ENCODE results near the gene DHRSX.
"Not testable (repeated sequence)": the region's sequence is repeated elsewhere in the genome, so short reads cannot be mapped to it uniquely, and the experiment has no call there.

The DHRSX gene

DNA sequence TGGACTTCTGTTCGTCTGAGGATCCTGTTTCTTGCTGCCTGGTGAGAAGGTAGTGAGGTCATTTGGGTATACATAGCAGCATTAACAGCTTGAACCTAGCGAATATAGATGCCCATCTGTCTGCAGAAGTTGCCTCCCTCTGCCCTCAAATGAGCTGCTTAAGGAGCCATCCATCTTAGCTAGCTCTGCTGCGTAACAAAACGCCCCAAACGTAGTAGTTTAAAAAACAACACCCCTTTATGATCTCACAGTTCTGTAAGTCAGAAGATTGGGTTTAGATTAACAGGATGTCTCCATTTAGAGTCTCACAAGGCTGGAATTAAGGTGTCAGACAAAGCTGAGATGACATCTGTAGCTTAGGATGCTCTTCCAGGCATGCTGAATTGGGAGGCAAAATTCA, 185.3 kb downstream of the DHRSX start:
- DNase-seq (ENCODE audit: low read depth) = no peak

DNA sequence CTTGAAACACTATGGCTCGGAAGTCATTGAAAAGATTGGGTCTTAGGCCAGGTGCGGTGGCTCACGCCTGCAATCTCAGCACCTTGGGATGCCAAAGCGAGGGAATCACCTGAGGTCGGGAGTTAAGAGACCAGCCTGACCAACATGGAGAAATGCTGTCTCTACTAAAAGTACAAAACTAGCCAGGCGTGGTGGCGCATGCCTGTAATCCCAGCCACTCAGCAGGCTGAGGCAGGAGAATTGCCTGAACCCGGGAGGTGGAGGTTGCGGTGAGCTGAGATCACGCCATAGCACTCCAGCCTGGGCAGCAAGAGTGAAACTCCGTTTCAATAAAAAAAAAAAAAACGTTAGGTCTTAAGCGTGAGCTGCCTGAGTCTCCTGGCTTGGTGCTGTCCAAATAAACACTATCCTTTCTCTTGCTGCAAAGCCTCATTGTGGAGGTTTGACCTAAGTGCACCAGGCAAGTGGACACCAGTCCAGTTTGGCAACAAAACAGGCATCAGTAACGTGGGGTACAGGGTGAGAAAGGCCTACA, 185.9 kb downstream of the DHRSX start:
- no peak for DNase-seq (ENCODE audit: low read depth)

DNA sequence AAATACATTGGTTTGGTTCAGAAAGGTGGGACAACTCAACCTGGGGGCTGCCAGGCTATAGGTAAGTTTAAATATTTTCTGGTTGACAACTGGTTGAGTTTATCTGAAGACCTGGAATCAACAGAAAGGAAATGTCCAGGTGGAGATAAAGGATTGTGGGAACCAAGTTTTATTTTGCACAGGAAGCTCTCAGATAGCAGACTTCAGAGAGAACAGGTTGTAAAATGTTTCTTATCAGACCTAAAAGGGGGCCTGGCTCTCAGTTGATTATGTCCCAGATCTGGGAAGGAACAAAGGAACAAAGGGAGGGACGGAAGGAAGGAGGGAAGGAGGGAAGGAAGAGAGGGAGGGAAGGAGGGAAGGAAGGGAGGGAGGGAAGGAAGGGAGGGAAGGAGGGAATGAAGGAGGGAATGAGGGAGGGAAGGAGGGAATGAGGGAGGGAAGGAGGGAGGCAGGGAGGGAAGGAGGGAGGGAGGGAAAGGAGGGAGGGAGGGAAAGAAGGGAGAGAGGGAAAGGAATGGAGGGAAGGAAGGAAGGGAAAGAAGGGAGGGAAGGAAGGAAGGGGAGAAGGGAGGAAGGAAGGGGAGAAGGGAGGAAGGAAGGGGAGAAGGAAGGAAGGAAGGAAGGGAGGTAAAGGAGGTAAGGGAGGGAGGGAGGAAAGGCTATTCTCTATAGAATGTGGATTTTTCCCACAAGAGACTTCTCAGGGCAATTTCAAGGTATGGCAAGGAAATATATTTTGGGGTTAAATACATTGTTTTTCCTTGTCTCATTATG, 186.7 kb downstream of the DHRSX start:
- DNase-seq (ENCODE audit: low read depth) = no peak

DNA sequence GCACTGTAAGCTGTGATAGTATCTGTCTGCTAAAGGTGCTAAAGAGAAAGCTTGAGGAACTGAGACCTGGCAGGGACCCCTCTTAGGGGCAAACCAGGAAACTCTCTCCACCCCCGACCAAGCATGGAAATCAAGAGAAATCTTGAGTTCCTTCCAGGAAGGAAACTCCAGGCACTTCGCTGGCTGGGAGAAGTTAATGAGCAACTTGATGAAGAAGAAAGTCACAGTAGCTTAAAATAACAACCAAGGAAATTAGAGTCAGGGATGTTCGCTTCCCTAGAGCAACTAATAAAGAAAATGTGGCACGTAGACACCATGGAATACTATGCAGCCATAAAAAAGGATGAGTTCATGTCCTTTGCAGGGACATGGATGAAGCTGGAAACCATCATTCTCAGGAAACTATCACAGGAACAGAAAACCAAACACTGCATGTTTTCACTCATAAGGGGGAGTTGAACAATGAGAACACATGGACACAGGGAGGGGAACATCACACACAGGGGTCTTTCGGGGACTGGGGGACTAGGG, 188.7 kb downstream of the DHRSX start:
- not testable (repeated sequence) for DNase-seq (ENCODE audit: low read depth)

DNA sequence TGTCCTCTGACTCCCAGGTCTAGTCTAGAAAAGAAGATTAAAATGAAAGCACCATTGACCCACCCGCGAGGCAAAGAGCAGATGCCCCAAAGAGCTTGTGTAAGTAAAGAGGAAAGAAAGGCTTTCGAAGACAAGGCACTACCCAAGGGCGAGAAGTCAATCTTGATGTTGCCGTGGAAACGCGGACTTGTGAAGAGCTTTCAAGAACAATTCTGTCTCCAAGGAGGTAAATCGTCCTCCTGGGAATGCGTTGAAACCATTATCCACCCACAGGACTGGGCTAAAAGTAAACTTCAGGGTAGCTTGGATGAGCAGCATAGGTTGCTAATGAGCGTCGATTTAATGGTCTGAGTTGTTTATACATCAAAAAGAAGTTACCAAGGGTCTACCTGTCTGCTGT, 189.3 kb downstream of the DHRSX start:
- no peak for DNase-seq (ENCODE audit: low read depth)

DNA sequence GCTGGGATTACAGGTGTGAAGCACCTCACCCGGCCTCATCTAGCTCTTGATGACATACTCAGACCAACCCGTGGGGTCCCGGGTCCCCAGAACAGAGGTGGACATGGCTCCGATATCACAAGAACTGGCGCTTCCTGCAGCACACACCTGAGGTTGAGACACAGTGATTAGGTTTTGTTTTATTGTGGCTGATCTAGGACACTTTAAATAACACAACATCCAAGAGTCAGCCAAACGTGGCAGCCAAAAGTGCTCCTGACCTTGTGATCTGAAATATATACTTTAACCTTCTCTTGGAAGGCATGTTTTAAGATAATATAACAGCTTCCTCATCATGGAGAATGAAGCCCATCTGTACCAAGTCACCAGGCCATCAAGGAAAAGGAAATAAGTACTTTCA, 198.9 kb downstream of the DHRSX start:
- no peak for DNase-seq (ENCODE audit: low read depth)

DNA sequence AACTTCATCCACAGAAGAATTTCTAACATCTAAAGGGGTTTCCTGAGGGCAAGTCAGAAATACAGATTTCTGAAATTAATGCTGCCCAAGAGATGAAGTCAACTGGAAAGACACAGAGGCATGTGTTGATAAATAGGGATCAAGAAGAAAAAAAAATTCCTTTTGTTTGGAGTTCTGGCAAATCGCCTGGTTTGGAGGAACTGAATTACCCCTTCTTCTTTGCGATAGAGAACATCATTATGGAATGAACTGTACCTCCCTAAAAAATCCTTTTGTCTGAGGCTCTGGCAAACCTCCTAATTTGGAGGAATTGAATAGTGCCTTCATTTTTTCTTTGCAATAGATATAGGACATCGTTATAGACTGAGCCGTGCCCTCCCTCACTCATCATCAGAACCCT, 200.9 kb downstream of the DHRSX start:
- DNase-seq (ENCODE audit: low read depth) = no peak

DNA sequence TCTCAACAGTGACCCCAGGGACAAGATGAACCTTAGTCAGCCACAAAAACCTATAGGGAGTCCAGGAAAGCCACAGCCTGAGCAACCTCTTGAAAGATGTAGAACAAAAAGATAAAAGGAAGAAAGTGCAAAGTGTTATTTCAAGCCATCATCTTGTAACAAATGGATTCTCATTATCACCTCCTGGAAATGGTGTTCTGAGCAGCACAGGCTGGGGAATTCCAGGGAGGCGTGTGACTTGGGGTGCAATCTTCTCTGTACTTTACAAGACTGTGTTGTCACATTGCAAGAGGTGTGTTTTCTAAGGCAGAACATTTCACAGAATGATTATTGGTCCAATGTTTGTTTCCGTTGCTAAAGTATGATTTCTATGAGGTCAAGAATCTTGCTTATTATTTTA, 214.0 kb downstream of the DHRSX start:
- no peak for DNase-seq (ENCODE audit: low read depth)

DNA sequence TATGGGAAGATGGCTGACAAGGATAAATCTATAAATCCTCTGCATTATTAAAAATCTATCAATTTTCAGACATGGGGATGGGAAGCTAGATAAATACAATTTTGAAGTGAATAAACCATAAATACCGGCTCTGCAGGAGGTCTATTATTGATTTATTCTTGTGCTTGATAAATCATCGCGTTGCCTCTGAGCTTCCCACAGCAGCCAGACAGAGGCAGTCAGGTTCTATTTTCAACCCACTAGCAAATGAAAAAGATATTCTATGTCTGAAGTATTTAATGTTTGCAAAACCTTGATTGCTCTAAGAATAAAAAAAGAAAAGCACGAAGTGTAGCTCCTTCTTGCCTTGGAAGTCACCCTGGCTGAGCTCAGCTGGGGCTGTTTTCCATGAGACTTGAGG, 216.2 kb downstream of the DHRSX start:
- DNase-seq (ENCODE audit: low read depth) = no peak

DNA sequence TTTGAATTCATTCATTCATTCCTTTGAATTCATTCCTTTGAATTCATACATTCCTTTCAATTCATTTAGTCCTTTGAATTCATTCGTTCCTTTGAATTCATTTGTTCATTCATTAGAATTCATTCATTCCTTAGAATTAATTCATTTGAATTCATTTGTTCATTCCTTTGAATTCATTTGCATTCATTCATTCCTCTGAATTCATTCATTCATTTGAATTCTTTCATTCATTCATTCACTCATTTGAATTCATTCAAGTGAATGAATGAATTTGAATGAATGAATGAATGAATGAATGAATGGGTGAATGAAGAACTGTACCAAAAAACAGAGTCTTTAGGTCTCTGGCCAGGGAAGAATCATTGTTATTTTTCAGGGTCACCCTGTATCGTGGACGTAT, 216.6 kb downstream of the DHRSX start:
- DNase-seq (ENCODE audit: low read depth) = no peak

DNA sequence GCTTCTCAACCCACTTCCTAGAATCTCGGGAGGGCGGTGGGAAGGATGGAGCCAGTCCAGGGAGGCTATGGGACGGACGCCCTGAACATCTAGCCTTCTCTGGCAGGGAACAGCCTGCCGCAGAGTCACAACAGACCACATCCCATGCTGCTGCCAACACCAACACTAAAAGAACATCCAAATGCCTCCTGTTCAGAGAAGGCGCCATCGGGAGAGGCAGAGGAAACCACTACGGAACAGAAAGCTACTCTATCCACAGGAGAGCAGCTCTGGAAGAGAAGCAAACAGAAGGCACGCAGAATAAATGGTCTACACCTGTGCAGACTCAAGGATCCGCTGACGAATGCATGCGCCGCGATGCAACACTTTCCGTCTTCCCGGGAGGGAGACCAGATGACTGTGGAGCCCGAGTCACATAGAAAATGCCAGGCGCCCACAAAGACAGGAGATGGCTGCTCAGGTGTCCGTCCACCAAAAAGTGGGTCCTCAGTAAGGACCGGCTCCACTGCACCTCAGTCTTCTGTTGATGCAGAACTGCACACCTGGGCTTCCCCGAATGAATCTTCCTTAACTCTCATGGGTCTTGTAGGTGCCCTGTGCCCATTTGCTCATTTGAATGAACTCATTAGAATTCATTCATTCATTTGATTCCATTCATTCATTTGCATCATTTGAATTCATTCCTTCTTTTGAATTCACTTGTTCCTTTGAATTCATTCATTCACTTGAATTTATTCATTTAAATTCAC, 217.5 kb downstream of the DHRSX start:
- no peak for DNase-seq (ENCODE audit: low read depth)

DNA sequence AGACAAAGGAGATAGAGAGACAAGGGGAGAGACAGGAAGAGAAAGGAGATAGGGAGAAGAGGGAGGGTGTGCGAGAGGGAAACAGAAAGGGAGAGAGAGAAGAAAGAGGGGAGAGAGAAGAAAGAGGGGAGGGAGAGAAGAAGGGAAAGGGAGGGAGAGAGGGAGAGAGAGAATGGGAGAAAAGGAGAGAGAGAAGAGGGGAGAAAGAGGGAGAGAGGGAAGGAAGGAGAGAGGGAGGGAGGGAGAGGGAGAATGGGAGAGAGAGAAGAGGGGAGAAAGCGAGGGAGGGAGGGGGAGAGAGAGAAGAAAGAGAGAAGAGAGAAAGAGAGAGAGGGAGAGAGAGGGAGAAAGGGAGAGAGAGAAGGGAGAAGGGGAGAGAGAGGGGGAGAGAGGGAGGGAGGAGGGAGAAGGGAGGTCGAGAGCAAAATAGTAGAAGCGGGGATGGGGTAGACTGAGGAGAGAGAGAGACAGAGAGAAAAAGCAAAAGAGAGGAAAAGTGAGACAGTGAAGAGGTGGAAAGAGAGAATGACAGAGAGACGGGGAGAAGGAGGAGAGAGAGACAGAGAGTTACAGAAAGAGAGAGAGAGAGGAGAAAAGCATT, 218.2 kb downstream of the DHRSX start:
- DNase-seq (ENCODE audit: low read depth) = no peak

DNA sequence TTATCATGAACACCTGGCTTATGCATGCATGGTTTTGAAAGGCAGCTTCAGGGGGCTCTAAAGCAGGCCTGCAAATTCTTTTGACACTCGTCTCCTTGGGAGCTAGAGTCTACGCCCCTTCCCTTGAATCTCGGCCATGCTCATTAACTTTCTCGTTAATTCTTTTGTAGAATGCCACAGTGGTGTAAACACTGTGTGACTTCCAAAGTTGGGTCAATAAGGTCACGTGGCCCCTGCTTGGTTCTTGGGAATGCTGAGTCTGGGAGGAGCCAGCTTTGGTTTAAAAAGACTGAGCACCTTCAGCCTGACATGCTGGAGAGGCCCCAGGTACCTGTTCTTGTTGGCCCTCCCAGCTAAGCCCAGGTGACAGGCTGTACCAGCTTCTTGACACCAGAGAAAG, 228.4 kb downstream of the DHRSX start:
- no peak for DNase-seq (ENCODE audit: low read depth)

DNA sequence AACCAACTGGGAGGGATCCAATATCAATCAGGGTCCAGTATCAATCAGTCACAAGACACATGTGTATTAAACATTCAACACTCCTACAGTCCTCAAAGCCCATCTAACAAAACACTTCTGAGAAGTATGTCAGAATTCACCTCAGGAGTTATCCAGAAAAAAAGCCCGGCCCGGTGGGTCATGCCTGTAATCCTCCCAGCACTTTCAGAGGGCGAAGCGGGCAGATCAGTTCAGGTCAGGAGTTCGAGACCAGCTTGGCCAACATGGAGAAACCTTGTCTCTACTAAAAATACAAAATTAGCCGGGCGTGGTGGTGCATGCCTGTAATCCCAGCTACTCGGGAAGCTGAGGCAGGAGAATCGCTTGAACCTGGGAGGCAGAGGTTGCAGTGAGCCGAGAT, 229.2 kb downstream of the DHRSX start:
- not testable (repeated sequence) for DNase-seq (ENCODE audit: low read depth)

DNA sequence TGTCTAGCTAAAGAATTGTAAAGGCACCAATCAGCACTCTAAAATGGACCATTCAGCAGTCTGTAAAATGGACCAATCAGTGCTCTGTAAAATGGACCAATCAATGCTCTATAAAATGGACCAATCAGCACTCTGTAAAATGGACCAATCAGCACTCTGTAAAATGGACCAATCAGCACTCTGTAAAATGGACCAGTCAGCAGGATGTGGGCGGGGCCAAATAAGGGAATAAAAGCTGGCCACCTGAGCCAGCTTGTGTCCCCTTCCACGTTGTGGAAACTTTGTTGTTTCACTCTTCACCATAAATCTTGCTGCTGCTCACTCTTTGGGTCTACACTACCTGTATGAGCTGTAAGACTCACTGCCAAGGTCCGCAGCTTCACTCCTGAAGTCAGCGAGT, 230.0 kb downstream of the DHRSX start:
- DNase-seq (ENCODE audit: low read depth) = not testable (repeated sequence)

DNA sequence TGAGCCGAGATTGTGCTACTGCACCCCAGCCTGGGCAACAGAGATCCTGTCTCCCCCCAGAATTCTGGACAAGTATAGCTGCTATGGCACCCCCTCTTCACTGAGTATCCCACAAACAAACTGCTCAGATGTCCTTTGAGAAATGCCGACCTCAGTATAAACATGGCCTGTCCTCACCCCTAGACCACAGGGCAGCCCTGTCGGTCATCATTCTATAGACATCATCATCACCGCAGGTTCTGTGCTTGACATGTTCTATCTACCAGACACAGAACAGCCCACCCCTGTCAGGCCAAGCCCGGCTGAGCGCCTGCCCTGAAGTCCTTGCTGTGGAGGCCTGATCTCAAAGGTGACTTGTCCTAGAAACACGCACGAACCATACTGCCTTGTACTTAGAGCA, 232.9 kb downstream of the DHRSX start:
- no peak for DNase-seq (ENCODE audit: low read depth)

DNA sequence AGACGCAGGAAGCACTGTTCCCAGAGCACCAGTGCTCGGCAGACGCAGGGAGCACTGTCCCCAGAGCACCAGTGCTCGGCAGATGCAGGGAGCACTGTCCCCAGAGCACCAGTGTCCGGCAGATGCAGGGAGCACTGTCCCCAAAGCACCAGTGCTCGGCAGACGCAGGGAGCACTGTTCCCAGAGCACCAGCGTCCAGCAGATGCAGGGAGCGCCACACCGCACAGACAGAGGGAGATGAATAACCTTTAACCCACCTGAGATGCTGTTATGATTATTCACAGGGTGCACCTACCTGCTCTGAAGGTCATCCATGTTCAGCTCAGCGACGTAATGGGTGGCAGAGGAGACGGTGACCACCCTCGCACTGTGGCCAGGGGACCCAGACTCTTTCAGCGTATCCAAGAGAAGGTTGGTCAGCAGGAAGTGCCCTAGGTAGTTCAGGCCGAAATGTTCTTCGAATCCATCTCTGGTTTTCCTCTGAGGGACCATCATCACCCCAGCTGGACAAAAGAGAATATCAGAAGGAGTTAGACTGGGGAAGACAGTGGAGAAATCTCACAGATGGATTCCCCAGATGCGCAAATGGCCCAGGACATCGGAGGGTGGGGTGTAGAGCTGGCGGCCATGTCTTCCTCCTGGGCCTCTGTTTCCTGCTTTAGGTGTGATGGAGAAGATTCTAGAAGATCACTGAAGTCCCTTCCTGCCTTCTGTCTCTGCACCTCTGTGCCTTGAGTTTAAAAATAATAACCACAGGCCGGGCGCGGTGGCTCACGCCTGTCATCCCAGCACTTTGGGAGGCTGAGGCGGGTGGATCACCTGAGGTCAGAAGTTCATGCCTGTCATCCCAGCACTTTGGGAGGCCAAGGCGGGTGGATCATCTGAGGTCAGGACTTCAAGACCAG, 234.1 kb downstream of the DHRSX start:
- no peak for DNase-seq (ENCODE audit: low read depth)

DNA sequence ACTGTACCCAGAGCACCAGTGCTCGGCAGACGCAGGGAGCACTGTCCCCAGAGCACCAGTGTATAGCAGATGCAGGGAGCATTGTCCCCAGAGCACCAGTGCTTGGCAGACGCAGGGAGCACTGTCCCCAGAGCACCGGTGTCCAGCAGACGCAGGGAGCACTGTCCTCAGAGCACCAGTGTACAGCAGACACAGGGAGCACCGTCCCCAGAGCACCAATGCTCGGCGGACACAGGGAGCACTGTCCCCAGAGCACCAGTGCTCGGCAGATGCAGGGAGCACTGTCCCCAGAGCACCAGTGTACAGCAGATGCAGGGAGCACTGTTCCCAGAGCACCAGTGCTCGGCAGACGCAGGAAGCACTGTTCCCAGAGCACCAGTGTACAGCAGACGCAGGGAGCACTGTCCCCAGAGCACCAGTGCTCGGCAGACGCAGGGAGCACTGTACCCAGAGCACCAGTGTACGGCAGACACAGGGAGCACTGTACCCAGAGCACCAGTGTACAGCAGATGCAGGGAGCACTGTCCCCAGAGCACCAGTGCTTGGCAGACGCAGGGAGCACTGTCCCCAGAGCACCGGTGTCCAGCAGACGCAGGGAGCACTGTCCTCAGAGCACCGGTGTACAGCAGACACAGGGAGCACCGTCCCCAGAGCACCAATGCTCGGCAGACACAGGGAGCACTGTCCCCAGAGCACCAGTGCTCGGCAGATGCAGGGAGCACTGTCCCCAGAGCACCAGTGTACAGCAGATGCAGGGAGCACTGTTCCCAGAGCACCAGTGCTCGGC, 234.9 kb downstream of the DHRSX start:
- not testable (repeated sequence) for DNase-seq (ENCODE audit: low read depth)

DNA sequence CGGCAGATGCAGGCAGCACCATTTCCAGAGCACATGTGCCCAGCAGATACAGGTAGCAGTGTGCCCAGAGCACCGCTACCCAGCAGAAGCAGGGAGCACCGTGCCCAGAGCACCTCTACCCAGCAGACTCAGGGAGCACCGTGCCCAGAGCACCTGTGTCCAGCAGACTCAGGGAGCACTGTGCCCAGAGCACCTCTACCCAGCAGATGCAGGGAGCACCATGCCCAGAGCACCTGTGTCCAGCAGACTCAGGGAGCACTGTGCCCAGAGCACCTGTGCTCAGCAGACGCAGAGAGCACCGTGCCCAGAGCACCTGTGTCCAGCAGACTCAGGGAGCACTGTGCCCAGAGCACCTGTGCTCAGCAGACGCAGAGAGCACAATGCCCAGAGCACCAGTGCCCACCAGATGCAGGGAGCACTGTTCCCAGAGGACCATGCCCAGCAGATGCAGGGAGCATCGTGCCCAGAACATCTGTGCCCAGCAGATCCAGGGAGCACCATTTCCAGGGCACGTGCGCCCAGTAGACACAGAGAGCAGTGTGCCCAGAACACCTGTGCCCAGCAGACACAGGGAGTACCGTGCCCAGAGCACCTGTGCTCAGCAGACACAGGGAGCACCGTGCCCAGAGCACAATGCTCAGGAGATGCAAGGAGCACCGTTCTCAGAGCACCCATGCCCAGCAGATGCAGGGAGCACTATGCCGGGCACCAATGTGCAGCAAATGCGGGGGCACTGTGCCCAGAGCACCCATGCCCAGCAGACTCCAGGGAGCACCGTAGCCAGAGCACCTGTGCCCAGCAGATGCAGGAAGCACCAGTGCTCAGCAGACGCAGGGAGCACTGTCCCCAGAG, 236.4 kb downstream of the DHRSX start:
- no peak for DNase-seq (ENCODE audit: low read depth)

DNA sequence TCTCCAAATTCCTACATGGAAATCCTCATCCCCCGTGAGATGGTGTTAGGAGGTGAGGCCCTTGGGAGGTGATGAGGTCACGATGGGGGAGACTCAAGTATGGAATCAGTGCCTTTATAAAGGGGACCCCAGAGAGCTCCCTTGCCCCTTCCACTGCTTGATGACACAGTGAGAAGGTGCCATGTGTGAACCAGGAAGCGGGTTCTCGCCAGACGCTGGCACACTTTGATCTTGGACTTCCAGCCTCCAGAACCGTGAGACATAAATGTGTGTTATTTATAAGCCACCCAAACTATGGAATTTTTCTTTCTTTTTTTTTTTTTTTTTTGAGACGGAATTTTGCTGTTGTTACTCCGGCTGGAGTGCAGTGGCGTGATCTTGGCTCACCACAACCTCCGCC, 237.6 kb downstream of the DHRSX start:
- no peak for DNase-seq (ENCODE audit: low read depth)
